GM23248 (cell line): ENCODE results near the gene MED8. TPM values are rescaled to one million over a fixed set of nuclear protein-coding genes. Genes with fewer than 3 reads are reported as not detected.

ENCODE experiments used
- DNase-seq: peaks from one replicate; pipeline ENCODE4 v3.0.0-alpha.2; 2015
- H2AFZ ChIP-seq: fragments of 200-600 bp; sonication (generic); 2 replicates; pipeline ENCODE4 v1.6.1; 2016; ENCODE audit warnings: antibody characterized with exemption
- H3F3A ChIP-seq: fragments of 200-600 bp; sonication (generic); 2 replicates; pipeline ENCODE4 v1.6.1; 2016; ENCODE audit warnings: mild to moderate bottlenecking, antibody characterized with exemption, mixed run types; ENCODE audit not compliant: insufficient read depth
- H3K27ac ChIP-seq: fragments of 200-600 bp; sonication (generic); 2 replicates; pipeline ENCODE4 v1.5.1; 2016; ENCODE audit warnings: mild to moderate bottlenecking
- H3K27me3 ChIP-seq: fragments of 200-600 bp; sonication (generic); replicated peaks from 2 replicates; pipeline ENCODE4 v1.6.1; 2016; ENCODE audit warnings: mild to moderate bottlenecking; ENCODE audit not compliant: insufficient read depth
- H3K36me3 ChIP-seq: fragments of 200-600 bp; sonication (generic); 2 replicates; pipeline ENCODE4 v1.6.1; 2016; ENCODE audit warnings: low read depth, mild to moderate bottlenecking
- H3K4me1 ChIP-seq: fragments of 200-600 bp; sonication (generic); 2 replicates; pipeline ENCODE4 v1.6.1; 2016; ENCODE audit warnings: mild to moderate bottlenecking; ENCODE audit not compliant: insufficient read depth
- H3K4me2 ChIP-seq: fragments of 200-600 bp; sonication (generic); one replicate; pipeline ENCODE4 v1.6.1; 2016; ENCODE audit warnings: mild to moderate bottlenecking; ENCODE audit not compliant: unreplicated experiment
- H3K4me3 ChIP-seq: fragments of 200-600 bp; sonication (generic); 2 replicates; pipeline ENCODE4 v1.5.1; 2016; ENCODE audit warnings: mild to moderate bottlenecking
- H3K79me2 ChIP-seq: fragments of 200-600 bp; sonication (generic); 2 replicates; pipeline ENCODE4 v1.6.1; 2016; ENCODE audit warnings: mild to moderate bottlenecking; ENCODE audit not compliant: insufficient read depth
- H3K9ac ChIP-seq: fragments of 200-600 bp; sonication (generic); 2 replicates; pipeline ENCODE4 v1.6.1; 2016; ENCODE audit warnings: mild to moderate bottlenecking
- H3K9me2 ChIP-seq: fragments of 200-600 bp; sonication (generic); 2 replicates; pipeline ENCODE4 v1.6.1; 2016; ENCODE audit warnings: mixed run types, mild to moderate bottlenecking, moderate library complexity; ENCODE audit not compliant: insufficient read depth
- H3K9me3 ChIP-seq: fragments of 200-600 bp; sonication (generic); one replicate; pipeline ENCODE4 v1.6.1; 2017; ENCODE audit warnings: low read depth
- H4K20me1 ChIP-seq: fragments of 200-600 bp; sonication (generic); 2 replicates; pipeline ENCODE4 v1.6.0; 2016; ENCODE audit not compliant: insufficient read depth
- EZH2 ChIP-seq: fragments of 200-600 bp; sonication (generic); IDR thresholded peaks from 2 replicates; pipeline ENCODE4 v1.6.1; 2018; ENCODE audit warnings: antibody characterized with exemption, mild to moderate bottlenecking; ENCODE audit not compliant: insufficient read depth, poor library complexity, severe bottlenecking
- EZH2phosphoT487 ChIP-seq: fragments of 200-600 bp; sonication (generic); IDR thresholded peaks from 2 replicates; pipeline ENCODE4 v1.6.1; 2018; ENCODE audit warnings: antibody characterized with exemption, moderate library complexity, mild to moderate bottlenecking, low read depth; ENCODE audit not compliant: insufficient read depth
- WGBS, 2 experiments: methylation state at CpG; one replicate each; pipeline ENCODE4 v1.1.6; 2015 to 2017; ENCODE audit warnings: low lambda C conversion rate in 2 of 2, low coverage in 1 of 2; ENCODE audit errors: missing lambda C conversion rate in 2 of 2; 5-methylcytosine and 5-hydroxymethylcytosine counted together
- in situ Hi-C: fragments of 300-500 bp; cut with MboI; formaldehyde crosslinking; loops from 2 replicates; pipeline ENCODE4 v1.15.0; 2020
- polyA plus RNA-seq: library from polyadenylated mRNA; unstranded; fragments of >200 nt; fragmentation: Nextera tagmentation; extraction: Ambion mirVana; gene quantifications from 2 replicates; pipeline ENCODE4 v1.2.1, GENCODE V29; 2016
- total RNA-seq: library from RNA; depleted of rRNA; stranded (reverse); fragments of >200 nt; shearing (Covaris generic); gene quantifications from 2 replicates; pipeline ENCODE4 v1.2.3, GENCODE V29; 2014

MED8 gene
- total and polyA plus RNA-seq, 2 experiments from 2014 or later, result 53.5 to 78.3 TPM

DNA sequence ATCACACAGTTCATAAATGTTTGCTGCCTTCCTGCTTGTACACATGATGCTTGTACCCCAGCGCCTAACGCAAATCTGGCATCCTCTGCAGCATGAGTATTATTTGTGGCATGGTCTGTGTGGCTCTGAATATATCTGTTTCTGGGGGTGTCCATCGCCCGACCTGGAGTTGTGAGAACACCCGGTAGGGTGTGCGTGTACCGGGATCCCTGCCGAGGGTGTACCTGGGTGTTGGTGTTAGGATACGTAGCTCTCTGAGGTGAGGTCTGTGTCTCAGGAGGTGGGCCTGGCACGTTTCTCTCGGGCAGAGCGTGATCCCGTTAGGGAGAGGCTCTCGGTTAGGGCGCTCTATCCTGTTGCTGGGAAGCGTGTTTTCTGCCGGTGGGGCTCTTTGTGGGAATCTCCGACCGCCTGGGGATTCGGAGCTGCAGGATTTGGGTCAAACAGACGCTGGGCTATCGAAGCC is 41.2 kb downstream of the MED8 start:
- peak overlapping the region; percentile 69 for H3K4me3 ChIP-seq
- H3K4me1 ChIP-seq, result peaks cover 11% of the 10 kb centered on the region; the same call in 1 of the 2 replicates
- H3K36me3 ChIP-seq, result no peaks in the 10 kb centered on the region
- H3K79me2 ChIP-seq, result no peaks in the 10 kb centered on the region
- peaks cover 16% of the 10 kb centered on the region for H3F3A ChIP-seq
- H3K9ac ChIP-seq, result peak overlapping the region; percentile 42
- no peaks in the 10 kb centered on the region for H3K9me3 ChIP-seq
- H3K27ac ChIP-seq, result no peak overlapping the region
- TF ChIP-seq EZH2phosphoT487, result no peak
- TF ChIP-seq EZH2, result no peak
- 19% methylated on average over 22 of the region's 22 CpGs for WGBS, 2 experiments
- no peaks in the 10 kb centered on the region for H3K9me2 ChIP-seq
- no peaks in the 10 kb centered on the region for H4K20me1 ChIP-seq
- H3K4me2 ChIP-seq, result peak overlapping the region; percentile 79
- H3K27me3 ChIP-seq, result no peaks in the 10 kb centered on the region
- peak overlapping the region; percentile 78 for H2AFZ ChIP-seq
- DNase-seq, result no peak
- in situ Hi-C loops, result no loop called here

DNA sequence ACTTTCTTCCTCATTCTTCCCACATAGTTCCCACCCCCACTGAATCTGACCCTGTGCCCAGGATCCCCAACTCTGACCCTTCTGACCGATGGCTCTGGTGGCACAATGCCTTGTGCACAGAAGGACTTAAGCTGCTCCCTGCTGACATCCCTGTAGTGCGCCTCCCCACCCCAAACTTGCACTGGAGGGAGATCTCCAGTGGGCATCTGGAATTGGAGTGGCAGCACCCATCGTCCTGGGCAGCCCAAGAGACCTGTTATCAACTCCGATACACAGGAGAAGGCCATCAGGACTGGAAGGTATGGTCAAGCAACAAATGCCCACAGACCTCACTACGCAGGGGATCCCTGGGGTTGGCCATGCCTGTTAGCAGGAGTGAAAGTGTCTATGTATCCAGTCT is 43.0 kb downstream of the MED8 start:
- Histone ChIP-seq H3K27ac (no peak overlapping the region), H3K9me2 (no peaks in the 10 kb centered on the region), H3K9me3 (no peaks in the 10 kb centered on the region), H3K4me2 (no peak overlapping the region), H2AFZ (no peak overlapping the region), H4K20me1 (no peaks in the 10 kb centered on the region), H3K27me3 (no peaks in the 10 kb centered on the region), H3F3A (peaks cover 16% of the 10 kb centered on the region), H3K36me3 (no peaks in the 10 kb centered on the region), H3K4me1 (peaks cover 11% of the 10 kb centered on the region; the same call in 1 of the 2 replicates), H3K79me2 (no peaks in the 10 kb centered on the region), H3K4me3 (no peak overlapping the region), H3K9ac (no peak overlapping the region)
- TF ChIP-seq EZH2phosphoT487 (no peak), EZH2 (no peak)
- WGBS, 2 experiments, result 93 to 96% methylated on average over 5 of the region's 5 CpGs
- in situ Hi-C loops, result no loop called here
- no peak for DNase-seq

DNA sequence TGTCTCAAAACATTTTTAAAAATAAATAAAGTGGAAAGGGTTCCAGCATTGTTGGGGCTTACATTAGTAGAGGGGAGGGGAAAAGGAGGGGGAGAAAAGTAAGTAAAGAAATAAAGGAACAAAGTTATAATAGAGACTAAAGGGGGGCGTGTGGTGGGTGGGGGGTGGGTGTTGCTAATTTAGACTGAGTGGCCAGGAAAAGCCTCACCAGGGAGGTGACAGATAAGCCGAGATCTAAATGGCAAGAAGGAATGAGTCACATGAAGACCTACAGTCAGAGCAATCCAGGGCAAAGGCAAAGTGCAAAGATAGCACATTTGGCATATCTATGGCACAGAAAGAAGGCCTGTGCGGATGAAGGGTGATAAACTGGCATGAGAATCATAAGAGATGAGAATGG is 44.5 kb downstream of the MED8 start:
- Histone ChIP-seq H3K9me2 (no peaks in the 10 kb centered on the region), H3K4me1 (peaks cover 8% of the 10 kb centered on the region; the same call in 1 of the 2 replicates), H4K20me1 (no peaks in the 10 kb centered on the region), H3F3A (peaks cover 16% of the 10 kb centered on the region), H3K79me2 (no peaks in the 10 kb centered on the region), H3K36me3 (no peaks in the 10 kb centered on the region), H3K4me3 (no peak overlapping the region), H3K4me2 (no peak overlapping the region), H2AFZ (no peak overlapping the region), H3K9ac (no peak overlapping the region), H3K27me3 (no peaks in the 10 kb centered on the region), H3K9me3 (no peaks in the 10 kb centered on the region), H3K27ac (no peak overlapping the region)
- TF ChIP-seq EZH2 (no peak), EZH2phosphoT487 (no peak)
- in situ Hi-C loops, result no loop called here
- WGBS, 2 experiments, result 56 to 57% methylated on average over 3 of the region's 3 CpGs
- no peak for DNase-seq

DNA sequence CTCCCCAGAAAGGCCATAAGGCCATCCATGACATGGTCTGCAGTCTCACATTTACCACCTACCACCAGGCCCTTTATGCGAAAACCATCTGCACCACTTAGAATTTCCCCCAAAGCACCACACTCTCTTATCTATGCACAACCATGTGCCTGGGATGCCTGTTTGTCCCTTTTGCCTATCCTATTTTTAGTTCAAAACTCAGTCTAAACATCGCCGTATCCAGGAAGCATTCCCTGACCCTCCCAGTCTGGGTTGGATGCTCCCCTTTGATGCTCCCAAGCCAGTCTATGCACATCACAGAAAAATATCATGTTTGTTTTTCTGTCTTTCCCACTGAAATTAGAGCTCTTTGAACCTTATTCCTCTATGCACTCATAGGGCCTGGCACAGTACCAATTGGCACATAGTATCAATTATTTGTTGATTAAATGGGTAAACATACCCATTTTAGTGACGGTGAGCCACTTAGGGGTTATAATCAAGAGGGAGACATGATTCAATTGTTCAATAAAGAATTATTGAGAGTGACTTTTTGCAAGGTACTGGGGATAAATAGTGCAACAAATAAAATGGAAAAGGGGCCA is 45.2 kb downstream of the MED8 start:
- in situ Hi-C loops, result no loop called here
- Histone ChIP-seq H3K27me3 (no peaks in the 10 kb centered on the region), H3K27ac (no peak overlapping the region), H3K4me3 (no peak overlapping the region), H3K9me2 (no peaks in the 10 kb centered on the region), H3K4me1 (peaks cover 2% of the 10 kb centered on the region; the same call in 1 of the 2 replicates), H4K20me1 (no peaks in the 10 kb centered on the region), H3K36me3 (no peaks in the 10 kb centered on the region), H3K9ac (no peak overlapping the region), H3K9me3 (no peaks in the 10 kb centered on the region), H3K4me2 (no peak overlapping the region), H3K79me2 (no peaks in the 10 kb centered on the region), H3F3A (peaks cover 12% of the 10 kb centered on the region), H2AFZ (no peak overlapping the region)
- no peak for TF ChIP-seq EZH2phosphoT487
- TF ChIP-seq EZH2, result no peak
- whole genome bisulfite sequencing, 2 experiments, result 77 to 84% methylated on average over 4 of the region's 4 CpGs
- no peak for DNase-seq
